ENCODE data around the gene PRICKLE4.

PRICKLE4 gene

DNA sequence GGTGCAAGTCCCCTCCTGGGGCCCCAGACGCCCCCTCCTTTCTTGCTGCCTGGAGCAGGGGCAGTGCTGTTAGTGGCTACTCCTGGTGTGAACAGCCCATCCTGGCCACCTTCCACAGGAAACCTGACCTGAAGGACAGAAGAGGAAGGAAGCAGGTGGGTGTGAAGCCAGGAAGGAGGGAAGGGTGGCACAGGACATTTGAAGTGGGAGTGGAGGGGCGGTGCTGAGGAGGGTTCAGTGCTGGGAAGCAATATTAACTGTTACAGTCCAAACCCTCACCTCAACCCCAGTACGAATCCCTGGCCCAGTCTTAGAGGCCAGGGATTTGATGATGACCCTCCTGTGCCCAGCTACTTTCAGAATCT lies 766 bp downstream of the PRICKLE4 start:
- DNase-seq: no peak
- no peak overlapping the region for H3K4me3 ChIP-seq (ENCODE audit: low read depth, low read length)
- no peaks in the 10 kb centered on the region for H3K36me3 ChIP-seq (replicated peaks)
- H3K27me3 ChIP-seq (replicated peaks): no peaks in the 10 kb centered on the region
- TF ChIP-seq, protein P1, sequence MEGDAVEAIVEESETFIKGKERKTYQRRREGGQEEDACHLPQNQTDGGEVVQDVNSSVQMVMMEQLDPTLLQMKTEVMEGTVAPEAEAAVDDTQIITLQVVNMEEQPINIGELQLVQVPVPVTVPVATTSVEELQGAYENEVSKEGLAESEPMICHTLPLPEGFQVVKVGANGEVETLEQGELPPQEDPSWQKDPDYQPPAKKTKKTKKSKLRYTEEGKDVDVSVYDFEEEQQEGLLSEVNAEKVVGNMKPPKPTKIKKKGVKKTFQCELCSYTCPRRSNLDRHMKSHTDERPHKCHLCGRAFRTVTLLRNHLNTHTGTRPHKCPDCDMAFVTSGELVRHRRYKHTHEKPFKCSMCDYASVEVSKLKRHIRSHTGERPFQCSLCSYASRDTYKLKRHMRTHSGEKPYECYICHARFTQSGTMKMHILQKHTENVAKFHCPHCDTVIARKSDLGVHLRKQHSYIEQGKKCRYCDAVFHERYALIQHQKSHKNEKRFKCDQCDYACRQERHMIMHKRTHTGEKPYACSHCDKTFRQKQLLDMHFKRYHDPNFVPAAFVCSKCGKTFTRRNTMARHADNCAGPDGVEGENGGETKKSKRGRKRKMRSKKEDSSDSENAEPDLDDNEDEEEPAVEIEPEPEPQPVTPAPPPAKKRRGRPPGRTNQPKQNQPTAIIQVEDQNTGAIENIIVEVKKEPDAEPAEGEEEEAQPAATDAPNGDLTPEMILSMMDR (IDR thresholded peaks at IDR 0.05; ENCODE audit: low read depth, low read length, missing control alignments): no peak
- in situ Hi-C loops (cut with HindIII; ENCODE audit: low pct_ligation_motif_present, low sequenced_read_pairs): loop anchor here (25.0 kb wide), 1 partner anchor 256 kb away; no protein-coding TSS in a partner anchor
- no peak overlapping the region for H3K27ac ChIP-seq

DNA sequence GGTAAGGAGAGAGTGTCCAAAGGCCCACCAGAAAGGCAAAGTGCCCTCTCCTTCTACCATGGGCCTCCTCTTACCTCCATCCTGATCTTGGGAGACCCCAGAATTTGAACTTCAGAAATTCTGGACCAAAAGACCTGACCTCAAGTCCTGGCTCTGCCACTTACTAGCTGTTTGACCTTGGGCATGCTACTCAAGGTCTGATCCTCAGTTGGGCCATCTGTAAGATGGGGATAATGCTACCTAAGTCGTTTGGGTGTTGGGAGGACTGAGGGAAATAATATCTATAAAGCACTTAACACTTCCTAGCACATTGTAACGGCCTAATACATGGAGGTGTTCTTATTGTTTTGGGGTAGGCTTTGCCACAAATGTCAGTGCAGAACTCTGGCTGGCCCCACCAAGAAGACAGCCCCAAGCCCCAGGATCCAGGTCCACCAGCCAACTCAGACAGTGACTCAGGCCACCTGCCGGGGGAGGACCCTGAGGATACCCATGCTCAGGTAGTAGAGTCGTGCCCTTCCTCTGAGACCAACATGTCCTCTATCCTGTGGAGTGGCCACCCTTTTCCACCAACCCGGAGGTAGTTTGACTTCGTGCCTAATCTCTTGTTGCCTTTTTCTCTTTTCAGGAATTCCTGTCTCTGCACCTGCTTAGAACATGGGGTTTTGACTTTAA lies 2.7 kb downstream of the PRICKLE4 start:
- DNase-seq: no peak
- H3K36me3 ChIP-seq (replicated peaks): no peaks in the 10 kb centered on the region
- TF ChIP-seq, protein P1 (IDR thresholded peaks at IDR 0.05; ENCODE audit: low read depth, low read length, missing control alignments): no peak
- H3K27me3 ChIP-seq (replicated peaks): no peaks in the 10 kb centered on the region
- no peak overlapping the region for H3K27ac ChIP-seq
- in situ Hi-C loops (cut with HindIII; ENCODE audit: low pct_ligation_motif_present, low sequenced_read_pairs): loop anchor here (25.0 kb wide), 1 partner anchor 254 kb away; no protein-coding TSS in a partner anchor
- no peak overlapping the region for H3K4me3 ChIP-seq (ENCODE audit: low read depth, low read length)

DNA sequence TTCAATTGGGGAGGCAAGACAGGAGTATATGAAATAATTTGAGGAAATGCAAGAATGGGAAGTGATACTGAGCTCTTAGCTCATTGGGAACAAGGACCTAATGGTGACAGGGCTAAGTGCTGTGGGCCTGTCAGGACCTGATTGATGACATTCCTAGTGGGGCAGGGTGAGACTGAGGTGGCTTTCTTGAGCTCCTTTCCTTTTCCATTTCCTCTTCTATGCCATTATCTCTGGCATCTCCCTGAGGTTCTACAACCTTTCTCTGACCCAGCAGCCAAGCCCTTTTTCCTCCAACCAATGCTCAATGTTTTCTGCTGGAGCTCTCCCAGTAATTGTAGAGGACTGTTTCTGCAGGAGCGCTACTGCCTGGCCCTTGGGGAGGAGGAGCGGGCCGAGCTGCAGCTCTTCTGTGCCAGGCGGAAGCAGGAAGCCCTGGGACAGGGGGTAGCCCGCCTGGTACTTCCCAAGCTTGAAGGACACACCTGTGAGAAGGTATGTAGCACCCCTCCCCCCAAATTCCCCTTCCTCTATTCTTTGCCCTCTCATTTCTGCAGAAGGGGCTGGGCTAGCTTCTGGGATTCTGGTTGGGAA lies 4.1 kb downstream of the PRICKLE4 start:
- in situ Hi-C loops (cut with HindIII; ENCODE audit: low pct_ligation_motif_present, low sequenced_read_pairs): loop anchor here (25.0 kb wide), 1 partner anchor 253 kb away; no protein-coding TSS in a partner anchor
- DNase-seq: no peak
- TF ChIP-seq, protein P1 (IDR thresholded peaks at IDR 0.05; ENCODE audit: low read depth, low read length, missing control alignments): no peak
- Histone ChIP-seq H3K36me3 (replicated peaks) (peaks cover 7% of the 10 kb centered on the region), H3K27ac (no peak overlapping the region), H3K27me3 (replicated peaks) (no peaks in the 10 kb centered on the region), H3K4me3 (ENCODE audit: low read depth, low read length) (no peak overlapping the region)

GRCh38 chr6:41785254-41785653 lies 4.7 kb downstream of the PRICKLE4 start:
- Histone ChIP-seq H3K27ac (no peak overlapping the region), H3K4me3 (ENCODE audit: low read depth, low read length) (no peak overlapping the region), H3K27me3 (replicated peaks) (no peaks in the 10 kb centered on the region), H3K36me3 (replicated peaks) (peaks cover 11% of the 10 kb centered on the region)
- no peak for DNase-seq
- TF ChIP-seq, protein P1 (IDR thresholded peaks at IDR 0.05; ENCODE audit: low read depth, low read length, missing control alignments): no peak
- in situ Hi-C loops (cut with HindIII; ENCODE audit: low pct_ligation_motif_present, low sequenced_read_pairs): loop anchor here (25.0 kb wide), 1 partner anchor 252 kb away; no protein-coding TSS in a partner anchor

GRCh38 chr6:41785689-41786450 lies 5.3 kb downstream of the PRICKLE4 start:
- Histone ChIP-seq H3K27ac (no peak overlapping the region), H3K27me3 (replicated peaks) (no peaks in the 10 kb centered on the region), H3K36me3 (replicated peaks) (peaks cover 15% of the 10 kb centered on the region), H3K4me3 (ENCODE audit: low read depth, low read length) (peak overlapping the region; percentile 100)
- DNase-seq: no peak
- in situ Hi-C loops (cut with HindIII; ENCODE audit: low pct_ligation_motif_present, low sequenced_read_pairs): loop anchor here (25.0 kb wide), 1 partner anchor 251 kb away; no protein-coding TSS in a partner anchor
- TF ChIP-seq, protein P1 (IDR thresholded peaks at IDR 0.05; ENCODE audit: low read depth, low read length, missing control alignments): no peak
